Common myeloid progenitor, CD34-positive (primary cell): Measurements from ENCODE around the gene MACROD2.

Source experiments
- CTCF ChIA-PET: fragments of 350-600 bp; sonication (Branson Sonifier 250); formaldehyde crosslinking; loops from one replicate; lab custom pipeline; 2021; ENCODE audit warnings: antibody characterized with exemption; lab: Charles Lee
- POLR2A ChIA-PET: fragments of 350-600 bp; sonication (Branson Sonifier 250); formaldehyde crosslinking; loops from one replicate; lab custom pipeline; 2021; ENCODE audit warnings: antibody characterized with exemption; lab: Charles Lee
- DNase-seq, 3 donors: peaks; one replicate each; pipeline versions ENCODE4 v3.0.0 to v3.0.0-alpha.2; 2013
- H3K27ac ChIP-seq, 2 experiments: 1 replicate in 1 of 2; 2 replicates in 1 of 2; pipeline ENCODE4 v1.7.0; 2013; ENCODE audit warnings: inconsistent platforms in 2 of 2, low read length in 2 of 2, mild to moderate bottlenecking in 2 of 2, low read depth in 1 of 2, moderate library complexity in 1 of 2; ENCODE audit not compliant: severe bottlenecking in 2 of 2, insufficient read depth in 1 of 2, poor library complexity in 1 of 2
- H3K27me3 ChIP-seq, 5 experiments: replicated peaks in 2 of 5; 1 replicate in 3 of 5; 2 replicates in 2 of 5; pipeline versions ENCODE4 v1.6.1 to v1.7.0; 2013; ENCODE audit warnings: low read length in 4 of 5, mild to moderate bottlenecking in 2 of 5, moderate library complexity in 2 of 5, inconsistent platforms in 1 of 5; ENCODE audit not compliant: insufficient read depth in 5 of 5, control insufficient read depth in 4 of 5
- H3K36me3 ChIP-seq, 4 experiments: 1 replicate in 2 of 4; 2 replicates in 2 of 4; pipeline versions ENCODE4 v1.6.1 to v1.7.0; 2013; ENCODE audit warnings: low read length in 3 of 4, control low read depth in 1 of 4, mild to moderate bottlenecking in 1 of 4; ENCODE audit not compliant: control insufficient read depth in 4 of 4, insufficient read depth in 4 of 4
- H3K4me1 ChIP-seq, 4 experiments: 1 replicate in 3 of 4; 2 replicates in 1 of 4; pipeline versions ENCODE4 v1.6.1 to v1.7.1; 2013; ENCODE audit warnings: low read length in 3 of 4, mild to moderate bottlenecking in 3 of 4, control low read depth in 1 of 4, inconsistent platforms in 1 of 4, moderate library complexity in 1 of 4; ENCODE audit not compliant: control insufficient read depth in 4 of 4, insufficient read depth in 4 of 4; ENCODE audit errors: control extremely low read depth in 1 of 4
- H3K4me3 ChIP-seq, 7 experiments: 1 replicate in 4 of 7; 2 replicates in 3 of 7; pipeline versions ENCODE4 v1.5.1 to v1.7.0; 2013; ENCODE audit warnings: mild to moderate bottlenecking in 7 of 7, low read length in 6 of 7, moderate library complexity in 6 of 7, inconsistent platforms in 2 of 7, low read depth in 2 of 7, control low read depth in 1 of 7; ENCODE audit not compliant: insufficient read depth in 4 of 7, control insufficient read depth in 1 of 7; ENCODE audit errors: extremely low read depth in 1 of 7
- H3K9me3 ChIP-seq, 5 experiments: 1 replicate in 4 of 5; 2 replicates in 1 of 5; pipeline versions ENCODE4 v1.6.1 to v1.7.1; 2013; ENCODE audit warnings: low read length in 4 of 5, mild to moderate bottlenecking in 2 of 5, inconsistent platforms in 1 of 5, low read depth in 1 of 5, moderate library complexity in 1 of 5; ENCODE audit not compliant: control insufficient read depth in 4 of 5, insufficient read depth in 2 of 5; ENCODE audit errors: control extremely low read depth in 1 of 5
- WGBS: methylation state at CpG from one replicate; pipeline ENCODE4 v1.1.5; 2013; ENCODE audit not compliant: insufficient coverage; 5-methylcytosine and 5-hydroxymethylcytosine counted together

The MACROD2 gene

DNA sequence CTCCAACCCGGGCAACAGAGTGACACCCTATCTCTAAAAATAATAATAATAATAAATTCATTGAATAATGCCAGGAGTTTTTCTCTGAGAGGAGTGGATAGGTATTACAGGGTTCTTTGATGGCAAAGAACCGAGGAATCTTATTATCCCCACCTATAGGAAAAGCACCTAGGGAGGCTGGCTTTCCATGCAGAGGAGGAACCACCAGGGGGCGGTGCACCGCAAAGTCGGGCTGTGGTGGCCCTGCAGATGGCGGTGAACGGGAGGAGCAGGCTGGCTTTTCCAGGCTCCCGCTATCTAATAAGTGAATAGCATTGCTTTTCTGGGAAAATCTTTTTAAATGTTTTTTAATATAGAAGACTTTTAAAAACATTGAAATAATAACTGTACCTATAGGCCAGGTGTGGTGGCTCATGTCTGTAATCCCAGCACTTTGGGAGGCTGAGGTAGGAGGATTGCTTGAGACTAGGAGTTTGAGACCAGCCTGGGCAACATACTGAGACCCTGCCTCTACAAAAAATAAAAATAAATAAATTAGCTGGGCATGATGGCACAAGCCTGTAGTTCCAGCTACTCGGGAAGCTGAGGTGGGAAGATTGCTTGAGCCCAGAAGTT, 1713.8 kb downstream of the MACROD2 start:
- no peak overlapping the region for H3K4me3 ChIP-seq
- ChIA-PET CTCF (interaction anchor here (0.7 to 1.7 kb wide), 8 partner anchors 8 to 767 kb away, joined by 3 to 6 read pairs (median 4); no protein-coding TSS in a partner anchor), POLR2A (no interaction called here)
- H3K27ac ChIP-seq, result no peak overlapping the region
- 32% methylated on average over 6 of the region's 9 CpGs for WGBS
- DNase-seq, result peak; percentile 16 to 55 (median 44)
- no peaks in the 10 kb centered on the region for H3K4me1 ChIP-seq
- H3K36me3 ChIP-seq, result no peaks in the 10 kb centered on the region
- H3K9me3 ChIP-seq, result no peaks in the 10 kb centered on the region
- peaks cover 0 to 9% (median 0%) of the 10 kb centered on the region in 5 experiments for H3K27me3 ChIP-seq

- CTCF ChIA-PET, result no interaction called here
- H3K27ac ChIP-seq, result no peak overlapping the region
- DNase-seq, result no peak
- WGBS, result 89% methylated on average over 3 of the region's 5 CpGs
- POLR2A ChIA-PET, result no interaction called here
- H3K27me3 ChIP-seq, result peaks cover 0 to 9% (median 0%) of the 10 kb centered on the region in 5 experiments
- no peaks in the 10 kb centered on the region for H3K9me3 ChIP-seq
- no peaks in the 10 kb centered on the region for H3K4me1 ChIP-seq
- no peak overlapping the region for H3K4me3 ChIP-seq
- no peaks in the 10 kb centered on the region for H3K36me3 ChIP-seq
These were observed 1715.3 kb downstream of the MACROD2 start for GRCh38 chr20:15710636-15711035.

- Histone ChIP-seq H3K4me1 (no peaks in the 10 kb centered on the region), H3K4me3 (no peak overlapping the region), H3K27ac (no peak overlapping the region), H3K9me3 (no peaks in the 10 kb centered on the region), H3K27me3 (peaks cover 0 to 9% (median 0%) of the 10 kb centered on the region in 5 experiments), H3K36me3 (no peaks in the 10 kb centered on the region)
- POLR2A ChIA-PET, result no interaction called here
- DNase-seq, result no peak
- 86% methylated on average over 5 of the region's 7 CpGs for WGBS
- CTCF ChIA-PET, result no interaction called here
These were observed 1715.9 kb downstream of the MACROD2 start for GRCh38 chr20:15711177-15711576.

- H3K9me3 ChIP-seq, result no peaks in the 10 kb centered on the region
- H3K4me1 ChIP-seq, result no peaks in the 10 kb centered on the region
- H3K36me3 ChIP-seq, result no peaks in the 10 kb centered on the region
- POLR2A ChIA-PET, result no interaction called here
- H3K27ac ChIP-seq, result no peak overlapping the region
- H3K4me3 ChIP-seq, result no peak overlapping the region
- CTCF ChIA-PET, result no interaction called here
- peaks cover 0 to 9% (median 0%) of the 10 kb centered on the region in 5 experiments for H3K27me3 ChIP-seq
- no peak for DNase-seq
- 100% methylated on average over 3 of the region's 5 CpGs for WGBS
These were observed 1720.9 kb downstream of the MACROD2 start for GRCh38 chr20:15716256-15716655.

DNA sequence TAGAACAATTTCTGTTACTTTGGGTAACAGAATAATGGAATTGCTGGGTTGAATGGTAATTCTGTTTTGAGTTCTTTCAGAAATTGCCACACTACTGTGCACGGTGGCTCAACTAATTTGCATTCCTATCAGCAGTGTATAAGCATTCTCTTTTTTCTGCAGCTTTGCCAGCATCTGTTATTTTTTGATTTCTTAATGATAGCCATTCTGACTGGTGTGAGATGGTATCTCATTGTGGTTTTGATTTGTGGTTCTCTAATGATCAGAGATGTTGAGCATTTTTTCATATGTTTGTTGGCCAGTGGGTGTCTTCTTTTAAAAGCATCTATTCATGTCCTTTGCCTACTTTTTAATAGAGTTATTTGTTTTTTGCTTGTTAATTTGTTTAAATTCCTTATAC, 1731.1 kb downstream of the MACROD2 start:
- 100% methylated on average over 1 of the region's 1 CpG for WGBS
- Histone ChIP-seq H3K27me3 (no peaks in the 10 kb centered on the region), H3K4me1 (no peaks in the 10 kb centered on the region), H3K27ac (no peak overlapping the region), H3K36me3 (no peaks in the 10 kb centered on the region), H3K9me3 (peaks cover 0 to 5% (median 0%) of the 10 kb centered on the region in 5 experiments), H3K4me3 (no peak overlapping the region)
- no peak for DNase-seq
- ChIA-PET POLR2A (no interaction called here), CTCF (no interaction called here)

DNA sequence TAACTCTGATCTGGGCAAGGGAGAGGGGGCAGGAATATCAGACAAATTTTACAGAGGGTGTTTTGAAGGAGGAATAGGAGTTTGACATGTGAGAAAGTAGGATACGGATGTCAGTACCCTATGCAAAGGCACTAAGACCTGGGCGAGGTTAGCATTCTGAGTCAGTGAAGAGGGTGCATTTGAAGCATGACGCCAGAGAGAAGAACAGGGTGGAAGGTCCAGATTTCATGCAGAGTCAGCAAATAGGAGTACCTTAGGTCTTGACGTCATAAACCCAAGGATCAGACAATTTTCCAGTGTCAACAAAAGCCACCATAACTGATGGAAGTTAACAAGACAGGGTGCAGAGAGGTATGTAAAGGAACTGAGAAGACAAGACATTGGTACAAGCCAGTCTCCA, 1738.7 kb downstream of the MACROD2 start:
- ChIA-PET POLR2A (no interaction called here), CTCF (no interaction called here)
- Histone ChIP-seq H3K4me1 (no peaks in the 10 kb centered on the region), H3K27me3 (no peaks in the 10 kb centered on the region), H3K36me3 (no peaks in the 10 kb centered on the region), H3K4me3 (no peak overlapping the region), H3K9me3 (peaks cover 0 to 3% (median 0%) of the 10 kb centered on the region in 5 experiments), H3K27ac (no peak overlapping the region)
- WGBS, result 83% methylated on average over 4 of the region's 4 CpGs
- DNase-seq, result no peak

DNA sequence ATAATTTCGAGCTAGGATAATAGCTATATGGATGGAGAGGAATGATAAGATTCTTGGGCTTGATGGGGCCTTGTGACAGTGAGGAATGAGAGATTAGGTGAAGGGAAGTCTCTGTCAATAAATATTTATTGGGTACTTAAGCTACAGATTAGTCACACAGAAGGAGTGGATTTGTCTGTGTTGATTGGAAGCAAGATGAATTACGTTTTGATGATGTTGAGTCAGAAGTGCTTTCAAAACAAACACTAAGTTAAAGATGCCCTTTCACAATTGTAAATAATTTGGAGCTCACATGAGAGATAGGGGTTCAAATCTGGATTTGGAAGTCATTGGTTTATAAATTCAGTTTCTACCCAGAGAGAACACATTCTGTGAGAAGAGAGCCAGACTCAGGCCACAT, 1743.7 kb downstream of the MACROD2 start:
- Histone ChIP-seq H3K4me1 (no peaks in the 10 kb centered on the region), H3K27me3 (no peaks in the 10 kb centered on the region), H3K4me3 (no peak overlapping the region), H3K36me3 (no peaks in the 10 kb centered on the region), H3K9me3 (no peaks in the 10 kb centered on the region), H3K27ac (no peak overlapping the region)
- no peak for DNase-seq
- WGBS, result 100% methylated on average over 1 of the region's 2 CpGs
- POLR2A ChIA-PET, result interaction anchor here (0.7 kb wide), 1 partner anchor 250 kb away, joined by 3 read pairs; no protein-coding TSS in a partner anchor
- CTCF ChIA-PET, result no interaction called here
